ENCODE measurements around the gene CACNA1E. TPM values are rescaled to one million over a fixed set of nuclear protein-coding genes. Genes with fewer than 3 reads are reported as not detected.

The CACNA1E gene
- total RNA-seq, 1 donor from 2014 or later = 2.1 TPM

DNA sequence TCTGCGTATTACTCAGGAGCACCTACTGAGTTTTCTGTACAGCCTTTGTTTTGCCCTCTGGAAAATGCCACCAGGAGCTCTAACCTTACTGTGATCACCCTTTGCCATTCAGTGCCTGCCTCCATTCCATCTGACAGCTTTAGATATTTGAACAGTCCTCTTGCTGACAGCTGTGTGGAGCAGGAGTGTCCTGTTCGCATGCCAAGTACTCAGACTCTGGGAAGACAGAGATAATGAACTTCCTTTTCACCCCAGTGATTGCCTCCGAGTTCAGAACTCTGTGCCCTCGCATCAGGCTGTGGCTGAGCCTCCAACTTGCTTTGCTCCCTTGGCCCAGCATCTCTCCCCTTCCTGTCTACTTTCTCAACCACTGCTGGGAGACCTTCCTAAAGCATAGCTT, 74.0 kb downstream of the CACNA1E start:
- TF ChIP-seq CTCF (conservative IDR thresholded peaks at IDR 0.05) = no peak
- H3K9me3 Mint-ChIP-seq = no peaks in the 10 kb centered on the region
- no peak overlapping the region for H3K4me3 Mint-ChIP-seq
- no peaks in the 10 kb centered on the region for H3K4me1 Mint-ChIP-seq (ENCODE audit: unreplicated experiment)
- H3K27me3 Mint-ChIP-seq = peaks cover 5% of the 10 kb centered on the region
- no peak for DNase-seq (ENCODE audit: extremely low spot score, unreplicated experiment)
- H3K36me3 Mint-ChIP-seq = no peaks in the 10 kb centered on the region
- no peak overlapping the region for H3K27ac Mint-ChIP-seq

- H3K27ac Mint-ChIP-seq = no peak overlapping the region
- peaks cover 1% of the 10 kb centered on the region for H3K27me3 Mint-ChIP-seq
- no peaks in the 10 kb centered on the region for H3K4me1 Mint-ChIP-seq (ENCODE audit: unreplicated experiment)
- no peak overlapping the region for H3K4me3 Mint-ChIP-seq
- no peaks in the 10 kb centered on the region for H3K9me3 Mint-ChIP-seq
- DNase-seq (ENCODE audit: extremely low spot score, unreplicated experiment) = no peak
- no peak for TF ChIP-seq CTCF (conservative IDR thresholded peaks at IDR 0.05)
- H3K36me3 Mint-ChIP-seq = no peaks in the 10 kb centered on the region
These were observed 75.1 kb downstream of the CACNA1E start for GRCh38 chr1:181558416-181558815.

GRCh38 chr1:181559142-181559541, 75.8 kb downstream of the CACNA1E start:
- Mint-ChIP-seq H3K27me3 (no peaks in the 10 kb centered on the region), H3K4me1 (ENCODE audit: unreplicated experiment) (no peaks in the 10 kb centered on the region), H3K36me3 (no peaks in the 10 kb centered on the region), H3K4me3 (no peak overlapping the region), H3K9me3 (no peaks in the 10 kb centered on the region), H3K27ac (no peak overlapping the region)
- no peak for TF ChIP-seq CTCF (conservative IDR thresholded peaks at IDR 0.05)
- DNase-seq (ENCODE audit: extremely low spot score, unreplicated experiment) = no peak

GRCh38 chr1:181562395-181562794, 79.1 kb downstream of the CACNA1E start:
- H3K36me3 Mint-ChIP-seq = no peaks in the 10 kb centered on the region
- peaks cover 5% of the 10 kb centered on the region for H3K9me3 Mint-ChIP-seq
- DNase-seq (ENCODE audit: extremely low spot score, unreplicated experiment) = no peak
- no peaks in the 10 kb centered on the region for H3K4me1 Mint-ChIP-seq (ENCODE audit: unreplicated experiment)
- no peak for TF ChIP-seq CTCF (conservative IDR thresholded peaks at IDR 0.05)
- no peak overlapping the region for H3K27ac Mint-ChIP-seq
- no peaks in the 10 kb centered on the region for H3K27me3 Mint-ChIP-seq
- no peak overlapping the region for H3K4me3 Mint-ChIP-seq

GRCh38 chr1:181568736-181569135, 85.4 kb downstream of the CACNA1E start:
- Mint-ChIP-seq H3K4me3 (no peak overlapping the region), H3K9me3 (peaks cover 5% of the 10 kb centered on the region), H3K36me3 (no peaks in the 10 kb centered on the region), H3K27me3 (peaks cover 3% of the 10 kb centered on the region), H3K4me1 (ENCODE audit: unreplicated experiment) (no peaks in the 10 kb centered on the region), H3K27ac (no peak overlapping the region)
- no peak for DNase-seq (ENCODE audit: extremely low spot score, unreplicated experiment)
- TF ChIP-seq CTCF (conservative IDR thresholded peaks at IDR 0.05) = no peak

GRCh38 chr1:181577475-181577874, 94.2 kb downstream of the CACNA1E start:
- Mint-ChIP-seq H3K4me1 (ENCODE audit: unreplicated experiment) (no peaks in the 10 kb centered on the region), H3K27me3 (peaks cover 8% of the 10 kb centered on the region), H3K9me3 (no peaks in the 10 kb centered on the region), H3K4me3 (no peak overlapping the region), H3K27ac (no peak overlapping the region), H3K36me3 (no peaks in the 10 kb centered on the region)
- no peak for TF ChIP-seq CTCF (conservative IDR thresholded peaks at IDR 0.05)
- DNase-seq (ENCODE audit: extremely low spot score, unreplicated experiment) = no peak
